GM18505 (cell line): Measurements from ENCODE around the gene KCNJ10.

Source experiments
- ATAC-seq: cut with Tn5 transposase; IDR thresholded peaks from one replicate; pipeline ENCODE4 v1.9.1; 2021; ENCODE audit not compliant: unreplicated experiment
- POLR2A ChIP-seq: IDR thresholded peaks from 4 replicates; pipeline ENCODE4 v1.6.1; 2011; ENCODE audit warnings: borderline replicate concordance; ENCODE audit not compliant: insufficient read depth, insufficient read length; ENCODE audit errors: extremely low read depth

KCNJ10 gene

DNA sequence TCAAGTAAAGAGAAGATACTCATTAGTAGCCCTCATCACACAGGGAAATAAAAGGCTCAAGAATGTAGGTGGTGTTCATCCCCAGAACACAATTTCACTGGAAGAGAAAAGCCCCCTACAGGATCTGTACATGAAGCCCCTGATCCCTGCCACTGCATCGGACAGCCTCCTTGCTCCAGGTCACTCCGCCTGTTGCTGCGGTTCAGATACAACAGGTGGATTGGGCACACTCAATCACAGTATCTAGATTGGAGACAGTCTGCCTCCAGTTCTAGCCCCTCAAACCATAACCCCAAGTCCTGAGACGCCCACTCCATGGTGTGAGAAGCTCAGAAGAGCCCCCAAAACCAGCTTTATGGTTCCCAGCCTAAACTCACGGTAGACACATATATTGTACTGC is 117.0 kb downstream of the KCNJ10 start:
- ATAC-seq: no peak
- TF ChIP-seq POLR2A: no peak

DNA sequence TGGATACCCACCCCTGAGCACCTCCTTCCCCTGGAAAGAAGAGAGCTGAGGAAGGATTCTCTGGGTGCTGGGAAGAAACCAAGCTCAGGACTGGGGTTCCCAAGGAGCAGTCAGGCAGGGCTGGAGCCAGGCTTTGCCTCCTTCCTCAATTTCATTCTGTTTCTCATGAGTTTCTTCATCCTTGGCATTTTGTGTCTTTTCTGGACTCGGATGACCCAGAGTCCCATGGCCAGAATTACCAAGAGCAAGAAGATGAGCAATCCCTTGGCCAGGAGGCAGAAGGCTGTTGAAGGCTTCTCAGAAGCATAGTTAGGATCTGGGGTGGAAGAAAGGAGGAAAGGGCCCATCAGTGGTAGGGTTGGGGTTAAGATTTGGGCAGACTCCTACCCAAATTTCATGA is 118.4 kb downstream of the KCNJ10 start:
- TF ChIP-seq POLR2A: no peak
- ATAC-seq: no peak

DNA sequence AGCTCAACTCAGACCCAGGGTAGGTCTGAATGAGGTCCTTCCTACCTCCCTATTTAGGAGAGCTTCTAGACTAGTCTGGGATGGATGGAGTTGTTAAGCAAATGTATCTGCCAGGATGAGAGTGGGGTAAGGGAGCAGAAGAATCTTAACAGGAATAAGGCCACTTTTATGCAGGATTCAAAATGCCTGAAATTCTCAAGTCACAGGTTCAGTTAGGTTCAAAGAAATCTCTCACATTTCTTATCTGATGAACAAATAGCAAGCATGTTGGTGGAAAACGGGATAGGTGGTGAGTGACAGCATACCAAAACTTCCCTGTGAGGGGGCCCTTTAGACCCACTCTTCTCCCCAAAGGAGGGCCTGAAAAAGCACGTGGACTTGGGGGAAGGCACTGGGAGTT is 118.9 kb downstream of the KCNJ10 start:
- TF ChIP-seq POLR2A: no peak
- no peak for ATAC-seq

DNA sequence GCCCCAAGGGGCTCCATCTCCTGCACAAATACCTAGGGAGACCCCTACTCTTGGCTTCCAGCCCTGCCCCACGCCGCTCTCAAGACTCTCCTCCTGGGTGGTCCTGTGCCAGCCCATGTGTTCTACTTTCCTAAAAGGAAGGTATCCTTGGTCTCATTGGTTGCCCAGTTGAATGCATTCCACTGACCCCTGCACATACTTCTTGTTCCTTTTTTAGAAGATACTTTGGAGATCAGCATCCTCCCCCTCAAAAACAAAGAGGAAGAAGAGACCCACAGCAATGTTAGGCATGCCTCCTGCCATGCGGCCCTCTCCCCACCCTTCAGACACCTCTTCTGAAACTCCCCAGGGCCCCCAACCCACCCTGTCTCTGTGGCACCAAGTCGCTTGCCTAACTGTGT is 120.0 kb downstream of the KCNJ10 start:
- TF ChIP-seq POLR2A: no peak
- no peak for ATAC-seq

DNA sequence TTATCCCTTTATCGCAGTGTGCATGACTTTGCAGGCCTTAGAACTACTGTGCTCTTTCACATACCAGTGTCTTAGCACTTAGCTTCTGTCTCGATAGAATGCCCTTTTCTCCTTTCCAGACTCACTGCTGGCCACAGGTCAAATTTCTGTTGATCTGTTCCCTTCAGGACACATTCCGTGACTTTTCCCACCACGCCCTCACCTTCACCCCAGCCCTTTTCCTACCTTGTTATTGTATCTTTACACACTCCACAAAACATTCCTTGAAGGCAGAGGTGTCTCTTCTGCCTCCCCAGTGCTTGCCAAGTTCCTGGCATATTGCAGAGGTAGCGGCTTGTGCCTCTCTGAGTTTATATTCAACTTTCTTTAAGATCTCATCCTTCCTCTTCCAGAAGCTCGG is 120.8 kb downstream of the KCNJ10 start:
- no peak for TF ChIP-seq POLR2A
- no peak for ATAC-seq
